SJSA1 (cell line): Measurements from ENCODE around the gene PRPF31. TPM values are rescaled to one million over a fixed set of nuclear protein-coding genes. Genes with fewer than 3 reads are reported as not detected.

Experiments used
- DNase-seq, 2 experiments: peaks; one replicate each; pipeline ENCODE4 v3.0.0-alpha.2; 2015 to 2020; ENCODE audit warnings: low spot score in 2 of 2, low read depth in 1 of 2
- H3K27ac ChIP-seq: fragments of 250-450 bp; sonication (Bioruptor Pico); 2 replicates; pipeline ENCODE4 v1.5.1; 2020; ENCODE audit warnings: mild to moderate bottlenecking, moderate library complexity
- H3K27me3 ChIP-seq: fragments of 250-450 bp; sonication (Bioruptor Pico); replicated peaks from 2 replicates; pipeline ENCODE4 v1.5.1; 2020; ENCODE audit warnings: mild to moderate bottlenecking, moderate library complexity
- H3K36me3 ChIP-seq: fragments of 250-450 bp; sonication (Bioruptor Pico); 2 replicates; pipeline ENCODE4 v1.5.1; 2020; ENCODE audit warnings: mild to moderate bottlenecking
- H3K4me1 ChIP-seq: fragments of 250-450 bp; sonication (Bioruptor Pico); replicated peaks from 2 replicates; pipeline ENCODE4 v1.6.1; 2021; ENCODE audit warnings: mild to moderate bottlenecking
- H3K4me3 ChIP-seq: fragments of 250-450 bp; sonication (Bioruptor Pico); 2 replicates; pipeline ENCODE4 v1.5.1; 2020; ENCODE audit warnings: mild to moderate bottlenecking
- H3K9me3 ChIP-seq: fragments of 250-450 bp; sonication (Bioruptor Pico); replicated peaks from 2 replicates; pipeline ENCODE4 v1.5.1; 2020; ENCODE audit warnings: mild to moderate bottlenecking
- total RNA-seq: library from RNA; depleted of rRNA; stranded (reverse); fragments of >200 nt; shearing (Covaris generic); gene quantifications from 2 replicates; pipeline ENCODE4 v1.2.3, GENCODE V29; 2014

PRPF31 gene
- total RNA-seq, 1 experiment from 2014 or later: 70.6 TPM

- Histone ChIP-seq H3K36me3 (peaks cover 68% of the 10 kb centered on the region), H3K27ac (no peak overlapping the region), H3K4me1 (peaks cover 17% of the 10 kb centered on the region), H3K27me3 (no peaks in the 10 kb centered on the region), H3K4me3 (no peak overlapping the region), H3K9me3 (no peaks in the 10 kb centered on the region)
- no peak for DNase-seq
These were observed 40.9 kb downstream of the PRPF31 start for GRCh38 chr19:54156490-54156889.

- peaks cover 64% of the 10 kb centered on the region for H3K36me3 ChIP-seq
- no peaks in the 10 kb centered on the region for H3K27me3 ChIP-seq
- H3K4me1 ChIP-seq: peaks cover 17% of the 10 kb centered on the region
- H3K27ac ChIP-seq: no peak overlapping the region
- no peak for DNase-seq
- H3K4me3 ChIP-seq: no peak overlapping the region
- no peaks in the 10 kb centered on the region for H3K9me3 ChIP-seq
These were observed 41.4 kb downstream of the PRPF31 start for GRCh38 chr19:54156953-54157352.

- peaks cover 17% of the 10 kb centered on the region for H3K4me1 ChIP-seq
- no peaks in the 10 kb centered on the region for H3K27me3 ChIP-seq
- H3K36me3 ChIP-seq: peaks cover 45% of the 10 kb centered on the region
- DNase-seq: no peak
- peak overlapping the region; percentile 83 for H3K27ac ChIP-seq
- no peaks in the 10 kb centered on the region for H3K9me3 ChIP-seq
- H3K4me3 ChIP-seq: peak overlapping the region; percentile 63
These were observed 43.3 kb downstream of the PRPF31 start for GRCh38 chr19:54158812-54159351.

GRCh38 chr19:54159352-54160181, 44.0 kb downstream of the PRPF31 start, which contains the start of gene LENG1:
Gene LENG1, minus strand, starts transcription at chr19:54159721. Its CDS starts 26 bp downstream, at chr19:54159695.
- peak within 1 kb of the TSS; percentile 63 for H3K4me3 ChIP-seq
- no peaks in the 10 kb centered on the region for H3K9me3 ChIP-seq
- H3K4me1 ChIP-seq: peaks cover 17% of the 10 kb centered on the region
- no peaks in the 10 kb centered on the region for H3K27me3 ChIP-seq
- H3K27ac ChIP-seq: peak within 1 kb of the TSS; percentile 83
- DNase-seq: peak; percentile 99 to 100
- peaks cover 38% of the 10 kb centered on the region for H3K36me3 ChIP-seq

- DNase-seq: no peak
- Histone ChIP-seq H3K9me3 (no peaks in the 10 kb centered on the region), H3K4me3 (peak overlapping the region; percentile 63), H3K27me3 (no peaks in the 10 kb centered on the region), H3K4me1 (peaks cover 17% of the 10 kb centered on the region), H3K27ac (peak overlapping the region; percentile 68), H3K36me3 (peaks cover 30% of the 10 kb centered on the region)
These were observed 44.7 kb downstream of the PRPF31 start for GRCh38 chr19:54160182-54160811.

GRCh38 chr19:54160854-54161253, 45.3 kb downstream of the PRPF31 start:
- no peak overlapping the region for H3K27ac ChIP-seq
- H3K9me3 ChIP-seq: no peaks in the 10 kb centered on the region
- H3K36me3 ChIP-seq: peaks cover 25% of the 10 kb centered on the region
- H3K4me1 ChIP-seq: peaks cover 17% of the 10 kb centered on the region
- DNase-seq: no peak
- peak overlapping the region; percentile 63 for H3K4me3 ChIP-seq
- H3K27me3 ChIP-seq: no peaks in the 10 kb centered on the region

GRCh38 chr19:54162241-54162805, 46.8 kb downstream of the PRPF31 start:
- Histone ChIP-seq H3K4me1 (peaks cover 17% of the 10 kb centered on the region), H3K36me3 (peaks cover 10% of the 10 kb centered on the region), H3K4me3 (peak overlapping the region; percentile 28), H3K27me3 (no peaks in the 10 kb centered on the region), H3K9me3 (no peaks in the 10 kb centered on the region), H3K27ac (no peak overlapping the region)
- DNase-seq: peak; percentile 76 to 78

- Histone ChIP-seq H3K4me3 (no peak overlapping the region), H3K27me3 (no peaks in the 10 kb centered on the region), H3K9me3 (no peaks in the 10 kb centered on the region)
These were observed 47.3 kb downstream of the PRPF31 start for GRCh38 chr19:54162884-54163283.

GRCh38 chr19:54164369-54165068, 49.0 kb downstream of the PRPF31 start:
- peaks cover 12% of the 10 kb centered on the region for H3K4me1 ChIP-seq
- no peaks in the 10 kb centered on the region for H3K9me3 ChIP-seq
- H3K27me3 ChIP-seq: no peaks in the 10 kb centered on the region
- DNase-seq: peak; percentile 31 to 80
- no peak overlapping the region for H3K4me3 ChIP-seq
- no peaks in the 10 kb centered on the region for H3K36me3 ChIP-seq
- no peak overlapping the region for H3K27ac ChIP-seq

More at GRCh38 chr19:54162884-54163283, 47.3 kb downstream of the PRPF31 start:
- H3K27ac ChIP-seq: no peak overlapping the region
- peaks cover 5% of the 10 kb centered on the region for H3K36me3 ChIP-seq
- DNase-seq: no peak
- H3K4me1 ChIP-seq: peaks cover 17% of the 10 kb centered on the region

- Histone ChIP-seq H3K4me1 (peaks cover 10% of the 10 kb centered on the region), H3K9me3 (no peaks in the 10 kb centered on the region), H3K27ac (no peak overlapping the region), H3K27me3 (no peaks in the 10 kb centered on the region), H3K36me3 (no peaks in the 10 kb centered on the region), H3K4me3 (no peak overlapping the region)
- no peak for DNase-seq
These were observed 49.7 kb downstream of the PRPF31 start for GRCh38 chr19:54165222-54165621.

- Histone ChIP-seq H3K9me3 (no peaks in the 10 kb centered on the region), H3K4me1 (peaks cover 3% of the 10 kb centered on the region; the same call in 1 of the 2 replicates), H3K27ac (no peak overlapping the region), H3K36me3 (no peaks in the 10 kb centered on the region), H3K4me3 (no peak overlapping the region), H3K27me3 (no peaks in the 10 kb centered on the region)
- peak; percentile 74 to 93 for DNase-seq
These were observed 52.8 kb downstream of the PRPF31 start for GRCh38 chr19:54168174-54168917.

- Histone ChIP-seq H3K4me3 (no peak overlapping the region), H3K4me1 (peaks cover 3% of the 10 kb centered on the region; the same call in 1 of the 2 replicates), H3K27me3 (no peaks in the 10 kb centered on the region), H3K36me3 (no peaks in the 10 kb centered on the region), H3K27ac (no peak overlapping the region), H3K9me3 (no peaks in the 10 kb centered on the region)
- no peak for DNase-seq
These were observed 53.7 kb downstream of the PRPF31 start for GRCh38 chr19:54169149-54169740.
